GM19324 (cell line): Measurements from ENCODE around the gene PCLO.
"Not testable (repeated sequence)": the region's sequence is repeated elsewhere in the genome, so short reads cannot be mapped to it uniquely, and the experiment has no call there.

Experiments used
- ATAC-seq: cut with Tn5 transposase; IDR thresholded peaks from one replicate; pipeline ENCODE4 v1.9.1; 2021; ENCODE audit warnings: mild to moderate bottlenecking, moderate library complexity; ENCODE audit not compliant: unreplicated experiment, low FRiP score

Gene PCLO

DNA sequence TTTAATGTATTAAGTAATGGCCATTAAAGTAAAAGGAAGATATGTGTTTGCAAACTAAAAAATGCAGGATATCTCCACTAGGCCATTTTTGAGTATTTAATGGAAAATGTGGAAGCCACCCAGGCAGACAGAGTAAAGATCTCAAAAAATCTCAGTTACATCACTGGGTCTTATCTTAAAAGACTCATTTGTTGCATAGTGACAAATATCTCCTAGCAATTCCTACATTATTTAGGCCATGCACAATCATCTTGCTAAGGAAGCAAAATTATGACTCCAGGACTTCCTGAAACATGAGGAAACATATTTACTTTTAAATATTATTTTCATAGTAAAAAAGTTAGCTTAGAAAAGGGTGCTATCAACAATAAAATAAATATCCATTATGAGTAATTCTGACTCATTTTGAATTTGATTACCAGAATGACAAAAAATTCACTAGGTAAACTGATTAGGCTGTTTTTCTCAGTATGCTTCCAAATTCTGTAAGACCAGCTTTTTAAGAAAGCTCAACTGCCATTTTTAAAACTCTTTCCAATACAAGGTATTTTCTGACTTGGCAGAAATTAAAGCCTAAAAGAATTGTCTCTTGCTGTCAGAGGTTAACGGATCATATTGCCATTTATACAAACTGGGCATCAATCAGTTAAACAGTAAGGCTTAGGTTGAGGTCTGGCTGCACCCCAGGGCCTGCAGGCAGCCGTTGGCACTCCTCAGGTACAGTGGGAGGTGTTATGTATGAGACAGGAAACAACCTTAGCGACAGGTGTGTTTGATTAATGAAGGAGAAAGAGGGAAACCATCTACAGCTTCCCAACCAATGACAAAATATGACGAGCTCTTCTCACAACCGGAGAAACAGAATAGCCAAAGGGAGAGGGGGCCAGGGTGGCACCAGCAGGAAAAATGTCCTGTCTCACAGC, 31.8 kb downstream of the PCLO start:
- no peak for ATAC-seq

DNA sequence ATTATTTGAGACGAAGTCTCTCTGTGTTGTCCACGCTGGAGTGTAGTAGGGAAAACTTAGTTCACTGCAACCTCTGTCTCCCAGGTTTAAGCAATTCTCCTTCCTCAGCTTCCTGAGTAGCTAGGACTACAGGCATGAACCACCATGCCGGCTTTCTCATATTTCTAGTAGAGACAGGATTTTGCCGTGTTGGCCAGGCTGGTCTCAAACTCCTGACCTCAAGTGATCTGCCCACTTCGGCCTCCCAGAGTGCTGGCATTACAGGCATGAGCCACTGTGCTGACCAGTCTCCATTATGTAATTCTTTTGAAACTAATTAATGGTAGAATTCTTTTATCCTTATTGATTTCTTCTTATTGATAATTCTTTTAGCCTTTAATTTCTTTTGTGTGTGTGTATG, 32.5 kb downstream of the PCLO start:
- no peak for ATAC-seq

DNA sequence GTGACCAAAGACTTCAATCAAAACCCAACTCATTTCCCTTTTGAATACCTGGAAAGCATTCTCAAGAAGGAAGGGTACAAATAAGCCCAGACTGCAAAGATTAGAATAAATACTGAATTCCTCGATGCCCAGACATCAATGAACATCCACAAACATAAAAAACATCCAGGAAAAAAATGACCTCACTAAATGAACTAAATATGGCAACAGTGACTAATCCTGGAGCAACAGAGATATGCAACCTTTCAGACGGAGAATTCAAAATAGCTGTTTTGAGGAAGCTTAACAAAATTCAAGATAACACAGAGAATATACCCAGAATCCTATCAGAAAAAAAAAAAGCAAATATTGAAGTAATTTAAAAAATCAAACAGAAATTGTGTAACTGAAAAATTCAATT, 43.2 kb downstream of the PCLO start:
- no peak for ATAC-seq

DNA sequence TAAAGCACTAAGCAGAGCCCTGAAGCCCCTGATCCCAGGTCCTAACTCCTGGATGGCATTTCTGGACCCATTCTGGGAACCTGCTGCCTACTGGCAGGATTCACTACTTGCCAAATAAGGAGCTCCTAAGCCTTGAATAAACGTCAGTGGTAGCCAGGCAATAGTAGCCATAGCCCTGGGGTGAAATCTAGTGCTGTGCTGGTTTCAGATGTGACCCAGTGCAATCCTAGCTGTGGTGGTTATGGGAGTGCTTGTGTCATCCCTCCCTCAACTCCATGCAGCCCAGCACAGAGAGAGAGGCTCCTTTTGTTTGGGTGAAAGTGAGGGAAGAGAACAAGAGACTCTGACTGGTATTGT, 43.7 kb downstream of the PCLO start:
- ATAC-seq: no peak

DNA sequence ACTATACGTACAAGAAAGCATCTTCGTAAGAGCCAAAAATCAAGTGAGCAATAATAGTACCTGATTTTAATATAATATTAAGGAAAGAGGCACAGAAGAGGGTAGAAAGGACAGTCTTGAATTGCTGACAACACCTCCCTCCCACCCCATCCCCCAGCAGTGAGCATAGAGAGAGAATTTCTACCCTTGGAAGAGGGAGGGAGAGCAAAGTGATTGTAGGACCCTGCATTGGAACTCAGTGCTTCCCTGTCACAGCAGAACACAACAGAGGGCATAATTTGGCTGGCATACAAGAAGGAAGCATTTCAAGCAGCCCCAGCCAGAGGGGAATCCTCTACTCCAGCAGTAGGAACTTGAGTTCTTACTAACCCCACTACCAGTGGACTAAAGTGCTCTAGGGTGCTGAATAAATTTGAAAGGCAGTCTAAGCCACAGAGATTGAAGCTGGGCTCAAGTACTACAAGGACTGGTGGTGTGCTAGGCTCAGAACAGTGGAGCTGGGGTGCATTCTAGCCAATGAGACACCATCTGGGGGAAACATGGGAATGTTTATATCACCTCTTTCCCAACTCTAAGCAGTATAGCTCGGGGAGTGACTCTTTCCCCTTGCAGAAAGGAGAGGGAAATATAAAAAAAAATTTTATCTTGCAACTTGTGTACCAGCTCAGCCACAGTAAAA, 44.2 kb downstream of the PCLO start:
- ATAC-seq: no peak

DNA sequence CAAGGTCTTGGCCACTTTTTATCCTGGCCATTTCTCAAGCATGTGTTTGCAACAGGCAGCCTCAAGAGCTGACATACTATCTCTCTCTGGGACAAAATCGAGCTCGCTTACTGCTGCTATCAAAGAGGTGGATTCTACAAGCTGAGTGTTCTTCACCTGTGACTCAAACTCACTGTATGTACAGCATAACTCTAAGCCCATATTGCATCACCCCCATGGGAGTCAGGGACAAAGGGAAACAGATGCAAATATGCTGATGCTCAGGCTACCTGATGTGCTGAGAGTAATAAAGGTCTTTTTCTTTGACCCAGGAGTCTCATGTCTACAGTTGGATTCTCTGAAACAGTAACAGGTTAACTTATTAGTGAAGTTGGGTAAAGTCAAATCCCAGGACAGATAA, 45.2 kb downstream of the PCLO start:
- ATAC-seq: no peak

DNA sequence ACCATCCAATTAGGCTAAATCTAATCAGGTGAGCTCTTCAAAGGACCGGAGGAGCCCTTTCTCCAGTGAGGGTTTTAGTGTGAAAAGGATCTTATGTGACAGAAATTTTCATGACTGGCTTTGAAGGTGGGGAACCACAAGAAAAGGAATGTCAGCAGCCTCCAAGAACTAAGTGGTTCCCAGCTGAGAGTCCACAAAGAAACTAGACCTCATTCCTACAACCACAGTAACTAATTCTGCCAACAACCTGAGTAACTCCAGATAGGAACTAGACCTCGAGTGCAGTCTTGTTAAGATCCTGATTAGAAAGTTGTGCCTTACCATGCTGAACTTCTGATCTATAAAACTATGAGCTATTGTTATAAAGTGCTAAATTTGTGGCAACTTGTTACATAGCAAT, 51.3 kb downstream of the PCLO start:
- no peak for ATAC-seq

DNA sequence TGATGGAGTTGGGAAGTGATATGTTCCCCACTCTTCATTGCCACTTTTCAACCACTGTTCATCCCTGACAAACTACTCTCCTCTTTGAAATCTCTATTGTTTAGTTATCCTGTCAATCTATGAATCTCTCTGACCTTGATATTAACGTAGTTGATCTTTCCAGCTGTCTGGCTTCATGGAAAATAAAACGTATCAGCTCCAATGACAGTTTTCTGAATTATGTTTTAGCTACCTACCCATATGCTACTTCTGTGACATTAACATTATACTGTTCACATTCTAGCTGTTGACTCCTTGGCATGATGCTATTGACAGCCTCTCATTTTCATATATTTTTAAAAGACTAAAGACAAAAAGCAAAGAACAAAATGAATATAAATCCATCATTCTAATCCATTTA, 53.3 kb downstream of the PCLO start:
- no peak for ATAC-seq

DNA sequence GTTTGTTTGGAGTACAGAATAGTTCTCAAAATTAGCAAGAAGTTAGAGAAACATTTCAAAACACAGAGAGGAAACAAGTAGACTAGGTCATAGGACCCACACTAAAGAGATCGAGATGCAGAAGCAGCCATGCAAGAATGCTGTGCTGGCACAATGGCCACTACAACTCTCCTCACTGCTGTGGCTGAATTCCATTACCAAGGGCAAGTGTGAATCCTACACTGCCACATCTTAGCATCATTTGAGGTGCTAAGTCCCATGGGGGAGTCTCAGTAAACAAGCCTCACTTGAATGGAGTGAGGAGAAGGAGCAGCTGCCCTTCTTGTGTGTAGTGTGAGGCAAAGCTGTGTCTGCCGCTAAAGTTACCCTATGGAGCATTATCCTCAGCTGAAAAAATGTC, 56.7 kb downstream of the PCLO start:
- ATAC-seq: no peak

DNA sequence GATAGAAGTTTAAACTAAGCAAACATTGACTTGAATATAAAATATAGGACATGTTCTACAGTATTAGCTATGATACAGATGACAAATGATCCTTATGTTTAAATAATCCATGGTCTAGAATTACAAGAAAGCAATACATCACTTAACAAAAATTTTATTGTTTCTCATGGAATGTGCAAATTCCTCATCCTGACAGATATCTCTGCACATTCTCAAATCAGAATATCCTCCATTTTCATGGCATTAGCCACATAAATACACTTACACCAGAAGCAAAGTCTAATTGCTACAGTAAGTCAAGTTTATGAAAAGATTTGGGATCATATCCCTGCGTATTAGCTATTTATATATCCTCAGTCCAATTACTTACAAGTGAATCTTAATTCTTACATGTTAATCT, 57.6 kb downstream of the PCLO start:
- no peak for ATAC-seq

DNA sequence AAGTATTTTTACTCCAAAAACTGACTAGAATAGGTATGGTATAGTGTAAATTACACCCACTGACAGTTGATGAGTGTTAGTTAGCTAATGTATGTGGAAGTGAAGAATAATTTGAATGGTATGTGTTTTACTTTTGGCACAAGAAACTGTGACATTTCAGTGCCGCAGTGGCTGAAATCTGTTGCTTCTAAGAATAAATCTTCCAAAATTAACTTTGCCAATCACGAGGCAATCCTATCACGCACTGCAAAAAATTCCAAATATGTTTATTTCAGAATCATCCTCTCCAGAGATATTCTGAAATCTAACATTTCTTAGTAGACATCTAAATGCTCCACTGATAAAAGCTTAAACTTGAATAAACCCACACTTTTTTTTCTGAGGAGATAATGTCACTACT, 61.2 kb downstream of the PCLO start:
- no peak for ATAC-seq

DNA sequence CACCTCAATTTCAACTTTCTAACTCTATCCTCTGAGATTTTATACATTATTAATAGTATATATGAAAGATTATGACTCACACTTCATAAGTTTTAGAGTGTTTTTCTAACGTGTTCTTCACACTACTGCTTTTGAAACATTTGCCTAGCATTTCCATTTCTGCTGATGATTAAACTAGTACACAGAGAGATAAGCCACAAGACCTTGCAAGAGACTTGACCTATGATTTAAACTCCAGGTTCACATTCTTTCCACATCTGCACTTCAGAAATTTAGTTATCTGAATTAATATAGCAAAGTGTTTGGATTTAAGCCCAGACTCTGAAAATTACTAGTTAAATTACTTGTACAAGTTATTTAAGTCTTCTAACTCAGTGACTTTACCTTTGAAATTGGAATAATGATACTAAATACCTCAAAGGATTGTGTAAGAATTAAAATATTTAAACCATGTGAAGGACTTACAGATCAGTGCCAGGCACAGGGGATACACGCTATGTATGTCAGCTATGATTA, 66.6 kb downstream of the PCLO start:
- ATAC-seq: no peak

DNA sequence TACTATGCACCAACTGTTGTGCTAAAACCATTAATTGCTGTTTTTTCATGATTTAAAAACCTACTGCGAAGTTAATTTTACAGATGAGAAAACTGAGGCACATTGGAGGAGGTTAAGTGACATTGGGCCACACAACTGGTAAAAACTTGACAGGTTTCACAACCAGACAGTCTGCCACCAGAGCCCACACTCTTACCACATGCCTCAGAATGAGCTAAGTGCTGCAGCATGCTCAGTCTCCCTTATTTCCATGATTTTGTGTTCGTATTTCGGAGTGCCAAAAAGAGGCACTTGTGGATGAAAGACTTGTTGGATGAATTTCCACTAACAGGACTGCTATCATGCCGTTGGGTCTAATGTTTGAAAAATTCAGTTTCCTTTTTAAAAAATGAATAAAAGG, 77.4 kb downstream of the PCLO start:
- ATAC-seq: no peak

DNA sequence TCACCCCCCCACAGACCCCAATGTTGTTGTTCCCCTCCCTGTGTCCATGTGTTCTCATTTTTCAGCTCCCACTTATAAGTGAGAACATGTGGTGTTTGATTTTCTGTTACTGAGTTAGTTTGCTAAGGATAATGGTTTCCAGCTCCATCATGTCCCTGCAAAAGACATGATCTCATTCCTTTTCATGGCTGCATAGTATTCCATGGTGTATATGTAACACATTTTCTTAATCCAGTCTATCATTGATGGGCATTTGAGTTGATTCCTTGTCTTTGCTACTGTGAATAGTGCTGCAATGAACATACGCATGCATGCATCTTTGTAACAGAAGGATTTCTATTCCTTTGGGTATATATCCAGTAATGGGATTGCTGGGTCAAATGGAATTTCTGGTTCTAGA, 82.8 kb downstream of the PCLO start:
- not testable (repeated sequence) for ATAC-seq

DNA sequence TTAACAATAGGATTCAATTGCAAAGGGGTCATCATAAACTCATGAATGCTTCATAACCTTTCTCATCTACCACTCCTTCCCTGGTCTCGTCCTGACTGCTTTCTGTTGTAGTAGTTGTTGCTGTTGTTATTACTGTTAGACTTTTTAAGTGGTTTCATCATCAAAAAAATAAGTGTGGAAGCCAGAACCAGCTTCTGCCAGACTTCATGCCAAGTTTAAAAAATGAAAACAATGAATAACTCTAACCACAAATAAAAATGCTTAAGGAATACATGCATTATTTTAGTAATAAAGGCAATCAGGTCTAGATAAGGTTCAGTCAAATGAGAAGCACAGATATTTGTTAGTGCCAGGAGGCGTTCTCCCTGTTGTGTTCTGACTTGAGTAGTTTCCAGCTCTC, 85.4 kb downstream of the PCLO start:
- no peak for ATAC-seq

DNA sequence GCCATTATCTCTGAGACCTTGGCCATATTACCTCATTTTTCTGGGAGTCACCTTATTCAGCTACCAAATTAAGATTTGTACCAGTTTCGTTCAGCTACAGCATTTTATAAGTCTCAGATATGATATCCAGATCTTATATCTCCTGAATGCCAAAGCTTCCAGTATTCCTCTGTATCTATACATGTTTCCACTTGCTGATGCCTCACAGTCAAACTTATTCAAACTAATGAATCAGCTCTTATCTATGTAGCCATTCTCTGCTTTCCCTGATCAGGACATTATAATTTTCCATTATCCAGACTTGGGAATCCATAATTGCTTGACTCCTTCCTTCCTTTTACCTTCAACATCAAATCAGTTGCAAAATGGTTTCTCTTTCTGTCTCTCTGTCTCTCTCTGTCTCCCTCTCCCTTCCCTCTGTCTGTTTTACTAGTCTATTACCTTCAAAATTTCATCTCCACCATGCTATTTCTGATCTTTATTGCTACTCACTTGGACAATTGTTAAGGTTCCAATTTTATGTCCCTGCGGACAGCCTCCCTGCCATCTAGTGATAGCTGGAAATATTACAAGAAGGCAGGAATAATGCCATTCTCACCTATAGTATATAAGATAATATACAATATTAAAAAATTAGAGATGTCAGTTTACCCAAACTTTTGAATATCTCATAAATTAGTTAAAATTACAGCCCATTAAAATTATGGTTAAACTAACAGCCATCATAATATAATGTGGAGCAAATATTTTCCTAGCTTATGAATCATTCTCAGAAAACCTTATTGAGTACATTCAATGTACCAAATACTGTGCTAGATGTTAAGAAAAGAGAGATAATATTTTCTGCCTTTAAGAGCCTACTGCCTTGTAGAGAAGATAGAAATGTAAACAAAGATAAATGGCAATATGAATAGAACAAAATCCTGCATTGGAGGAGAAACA, 89.8 kb downstream of the PCLO start:
- no peak for ATAC-seq

DNA sequence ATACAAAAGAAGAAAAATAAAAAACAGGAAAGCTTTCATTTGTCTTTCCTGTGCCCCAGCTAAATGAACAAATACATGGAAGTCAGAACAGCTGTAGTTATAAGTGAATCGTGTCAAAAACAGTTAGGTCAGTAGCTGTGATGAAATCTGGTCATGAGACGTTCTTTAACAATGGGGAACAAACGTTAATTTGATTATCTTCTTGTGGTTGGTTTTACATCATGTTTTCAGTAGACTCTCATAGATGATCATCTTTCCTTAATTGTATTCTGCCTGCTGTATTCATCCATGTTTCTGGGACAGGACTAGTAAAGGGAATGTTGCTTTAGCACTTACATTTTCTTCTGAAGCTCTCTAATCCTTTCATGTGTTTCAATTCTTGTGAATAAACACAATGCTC, 97.0 kb downstream of the PCLO start:
- ATAC-seq: no peak

DNA sequence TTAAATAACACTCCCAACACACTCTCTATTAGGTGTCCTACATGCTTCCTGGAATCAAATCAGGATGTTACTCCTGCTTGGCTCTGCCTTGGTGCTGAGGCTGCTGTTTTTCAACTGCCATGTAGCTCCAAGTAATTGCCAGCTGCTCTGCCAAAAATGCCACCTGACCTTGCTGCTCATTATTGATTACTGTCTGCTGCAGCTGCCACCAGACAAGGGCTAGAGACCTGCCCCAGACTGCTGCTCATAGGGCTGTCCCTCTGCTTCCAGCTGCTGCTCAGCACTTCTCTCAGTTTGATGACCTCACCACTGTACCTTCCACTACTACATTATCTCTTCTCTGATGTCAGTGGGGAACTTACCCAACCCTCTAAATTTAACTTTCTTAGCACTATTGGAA, 102.5 kb downstream of the PCLO start:
- ATAC-seq: no peak

DNA sequence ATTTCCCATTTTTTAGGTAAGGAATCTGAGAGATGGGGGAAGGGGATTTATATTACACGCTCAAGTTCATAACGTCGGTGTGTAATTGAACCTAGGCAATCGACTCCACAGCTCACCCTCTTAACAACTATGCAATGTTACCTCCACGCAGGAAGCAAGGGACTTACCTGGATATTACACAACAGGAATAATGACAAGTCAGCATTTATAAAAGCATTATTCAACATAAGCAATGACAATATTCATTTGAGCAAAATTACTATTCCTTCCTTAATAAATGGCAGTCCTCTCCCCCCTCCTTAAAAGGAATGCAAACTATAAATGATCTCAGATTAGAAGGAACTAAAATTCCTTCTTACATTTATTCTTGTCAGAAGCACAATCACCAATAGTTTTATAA, 104.0 kb downstream of the PCLO start:
- no peak for ATAC-seq

DNA sequence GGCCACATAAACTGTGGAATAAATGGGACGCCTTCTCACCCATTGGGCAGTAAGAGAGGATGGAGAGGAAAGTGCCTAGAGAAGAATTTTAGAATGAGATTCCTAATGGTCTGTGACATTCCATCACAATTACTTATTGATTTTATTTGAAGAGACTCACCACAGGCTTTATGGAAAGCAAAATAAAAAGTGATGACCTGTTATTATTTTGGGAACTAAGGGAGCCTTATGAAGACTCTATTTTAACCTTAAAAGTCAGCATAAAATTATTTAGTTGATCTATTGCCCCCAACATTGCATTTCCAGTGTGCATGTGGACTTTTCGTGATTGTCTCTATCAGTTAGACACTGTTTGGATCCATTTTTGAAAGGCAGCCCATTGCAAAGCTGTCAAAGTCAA, 107.5 kb downstream of the PCLO start:
- no peak for ATAC-seq

DNA sequence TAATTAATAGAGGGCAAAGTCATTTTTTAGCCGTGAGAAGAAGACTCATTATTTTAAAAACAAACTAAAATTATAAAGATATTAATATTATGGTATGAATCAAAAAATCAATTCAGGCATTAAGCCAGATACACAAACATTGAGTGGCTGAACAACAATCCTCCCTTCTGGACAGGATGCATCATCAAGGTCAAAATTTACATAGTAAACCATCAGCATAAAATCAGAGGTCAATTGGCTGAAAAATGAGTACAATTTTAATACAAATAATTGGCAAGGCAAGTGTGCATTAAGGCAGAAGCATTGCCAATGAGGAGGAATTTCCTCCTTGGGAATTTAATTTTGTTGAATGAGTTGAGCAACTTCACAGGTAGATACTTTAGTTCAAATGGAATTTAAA, 108.2 kb downstream of the PCLO start:
- no peak for ATAC-seq
